HepG2 (cell line): ENCODE data around the gene EFS. TPM values are rescaled to one million over a fixed set of nuclear protein-coding genes. Genes with fewer than 3 reads are reported as not detected.

ENCODE experiments used
- ARNT2 ChIP-seq: sonication (generic); formaldehyde crosslinking; IDR thresholded peaks from 2 replicates; pipeline ENCODE4 v1.8.0; 2022; ENCODE audit warnings: mild to moderate bottlenecking, low read depth, missing genetic modification reagents, moderate library complexity
- CENPBD1 ChIP-seq: sonication (generic); formaldehyde crosslinking; IDR thresholded peaks from 2 replicates; pipeline ENCODE4 v1.8.0; 2022; ENCODE audit warnings: missing genetic modification reagents, low read depth, mild to moderate bottlenecking, borderline replicate concordance
- CTCF ChIP-seq: sonication (generic); formaldehyde crosslinking; IDR thresholded peaks from 2 replicates; pipeline ENCODE4 v1.5.0; 2020; ENCODE audit warnings: mild to moderate bottlenecking, missing genetic modification reagents, moderate library complexity
- ERF ChIP-seq: IDR thresholded peaks from 2 replicates; pipeline ENCODE4 v1.6.1; 2018; ENCODE audit warnings: missing biosample characterization, missing genetic modification reagents
- FOXM1 ChIP-seq: sonication (generic); formaldehyde crosslinking; IDR thresholded peaks from 2 replicates; pipeline ENCODE4 v1.5.0; 2020; ENCODE audit warnings: missing genetic modification reagents
- HDAC6 ChIP-seq: fragments of 200-600 bp; sonication (generic); IDR thresholded peaks from 2 replicates; pipeline ENCODE4 v1.7.0; 2017; ENCODE audit warnings: mild to moderate bottlenecking, antibody characterized with exemption, low read length, low read depth
- HIC2 ChIP-seq: sonication (generic); formaldehyde crosslinking; IDR thresholded peaks from 2 replicates; pipeline ENCODE4 v1.9.0; 2022; ENCODE audit warnings: low read depth, missing genetic modification reagents
- IKZF4 ChIP-seq: sonication (generic); formaldehyde crosslinking; IDR thresholded peaks from 2 replicates; pipeline ENCODE4 v1.5.1; 2020; ENCODE audit warnings: borderline replicate concordance, mild to moderate bottlenecking, low read depth, missing genetic modification reagents; ENCODE audit errors: not compliant biosample characterization
- NR3C1 ChIP-seq: sonication (generic); formaldehyde crosslinking; IDR thresholded peaks from 2 replicates; pipeline ENCODE4 v1.4.0; 2020; ENCODE audit warnings: missing genetic modification reagents
- PHF20 ChIP-seq: sonication (generic); formaldehyde crosslinking; IDR thresholded peaks from 2 replicates; pipeline ENCODE4 v1.5.0; 2020; ENCODE audit warnings: mild to moderate bottlenecking, missing genetic modification reagents
- POLR2G ChIP-seq: fragments of 200-400 bp; formaldehyde crosslinking; IDR thresholded peaks from 2 replicates; pipeline ENCODE4 v1.6.1; 2018; ENCODE audit warnings: mild to moderate bottlenecking, low read depth, low read length, moderate library complexity
- SAP130 ChIP-seq: IDR thresholded peaks from 2 replicates; pipeline ENCODE4 v1.6.1; 2016; ENCODE audit warnings: low read depth
- SOX6 ChIP-seq, 2 experiments: fragments of 450-650 bp in 1 of 2; sonication (generic) in 1 of 2; formaldehyde crosslinking in 1 of 2; IDR thresholded peaks; 2 replicates each; pipeline versions ENCODE4 v1.4.0 to v1.6.1; 2017 to 2020; ENCODE audit warnings: antibody characterized with exemption in 1 of 2, mild to moderate bottlenecking in 1 of 2, missing genetic modification reagents in 1 of 2
- SP140L ChIP-seq: sonication (generic); formaldehyde crosslinking; IDR thresholded peaks from 2 replicates; pipeline ENCODE4 v1.4.0; 2020; ENCODE audit warnings: missing genetic modification reagents, borderline replicate concordance
- SRSF9 ChIP-seq: fragments of 200-400 bp; formaldehyde crosslinking; IDR thresholded peaks from 2 replicates; pipeline ENCODE4 v1.6.1; 2018; ENCODE audit warnings: borderline replicate concordance, mild to moderate bottlenecking, low read depth, low read length; ENCODE audit not compliant: insufficient read depth, poor library complexity, severe bottlenecking
- TEF ChIP-seq: sonication (generic); formaldehyde crosslinking; IDR thresholded peaks from 2 replicates; pipeline ENCODE4 v1.5.0; 2020; ENCODE audit warnings: missing genetic modification reagents
- TFAP4 ChIP-seq: sonication (generic); IDR thresholded peaks from 2 replicates; pipeline ENCODE4 v1.6.1; 2016; ENCODE audit warnings: low read depth, borderline replicate concordance
- ZNF331 ChIP-seq: sonication (generic); formaldehyde crosslinking; IDR thresholded peaks from 2 replicates; pipeline ENCODE4 v1.4.0; 2020; ENCODE audit warnings: missing genetic modification reagents
- ZNF652 ChIP-seq: IDR thresholded peaks from 2 replicates; pipeline ENCODE4 v1.6.1; 2016; ENCODE audit warnings: low read depth, borderline replicate concordance
- ZNF678 ChIP-seq: sonication (generic); formaldehyde crosslinking; IDR thresholded peaks from 2 replicates; pipeline ENCODE4 v1.4.0; 2020; ENCODE audit warnings: mild to moderate bottlenecking, missing genetic modification reagents
- ZNF761 ChIP-seq: sonication (generic); formaldehyde crosslinking; conservative IDR thresholded peaks from 2 replicates; pipeline ENCODE4 v1.4.0; 2020; ENCODE audit warnings: mild to moderate bottlenecking, missing genetic modification reagents
- ZNF766 ChIP-seq: sonication (generic); formaldehyde crosslinking; IDR thresholded peaks from 2 replicates; pipeline ENCODE4 v1.5.0; 2020; ENCODE audit warnings: missing genetic modification reagents, borderline replicate concordance
- polyA plus RNA-seq, 8 experiments: library from polyadenylated mRNA; depleted of rRNA in 3 of 8; stranded (reverse) in 7 of 8; unstranded in 1 of 8; fragments of >200 nt; fragmentation: Illumina TruSeq in 4 of 8; extraction: Trizol in 4 of 8; gene quantifications; 2 replicates each; pipeline versions ENCODE4 v1.2.1 to v1.2.3, GENCODE V29; 2011 to 2016; ENCODE audit warnings: low read depth in 4 of 8, missing spikeins in 1 of 8, mixed read lengths in 1 of 8; ENCODE audit not compliant: insufficient read depth in 1 of 8
- total RNA-seq, 5 experiments: library from RNA; depleted of rRNA; stranded (reverse); fragments of >200 nt; fragmentation: Illumina TruSeq; extraction: Trizol; gene quantifications; 2 replicates each; pipeline ENCODE4 v1.2.3, GENCODE V29; 2016; ENCODE audit warnings: low read depth in 1 of 5

Gene EFS
- total and polyA plus RNA-seq, 2 of the 13 experiments (the other 11 are each of a cell fraction or from before 2014, with no cell fraction given) = not detected

- TF ChIP-seq HIC2 (CRISPR knock-in tag) = no peak
- TF ChIP-seq POLR2G = peak; percentile 1; the same call in 1 of the 2 replicates
- TF ChIP-seq ZNF766 (CRISPR knock-in tag) = no peak
- no peak; the same call in 1 of the 2 replicates for TF ChIP-seq ZNF331 (CRISPR knock-in tag)
- TF ChIP-seq ZNF761 (CRISPR knock-in tag) = no peak
- TF ChIP-seq ERF = no peak
- TF ChIP-seq PHF20 (CRISPR knock-in tag) = no peak
- TF ChIP-seq CTCF (CRISPR knock-in tag) = no peak
- TF ChIP-seq CENPBD1 (CRISPR knock-in tag) = no peak
- TF ChIP-seq NR3C1 (CRISPR knock-in tag) = no peak
- 0 out of 2 replicates have a peak, but pooled peaks have one; percentile 11 for TF ChIP-seq ARNT2 (CRISPR knock-in tag)
- TF ChIP-seq SP140L (CRISPR knock-in tag) = no peak; the same call in 1 of the 2 replicates
- no peak for TF ChIP-seq FOXM1
- TF ChIP-seq ZNF678 (CRISPR knock-in tag) = no peak
- no peak for TF ChIP-seq SAP130 (CRISPR knock-in tag)
- no peak for TF ChIP-seq ZNF652
- no peak for TF ChIP-seq IKZF4
- TF ChIP-seq TEF (CRISPR knock-in tag) = no peak
- no peak for TF ChIP-seq TFAP4
- TF ChIP-seq SRSF9 = no peak
- no peak for TF ChIP-seq HDAC6
- TF ChIP-seq SOX6 (IDR thresholded peaks at IDR 0.05) = no peak
- no peak for TF ChIP-seq SOX6 (CRISPR knock-in tag; IDR thresholded peaks at IDR 0.05)
Measured at GRCh38 chr14:23322568-23323517, 42.1 kb downstream of the EFS start (continued).
